ENCODE measurements around the gene GSC. TPM values are rescaled to one million over a fixed set of nuclear protein-coding genes. Genes with fewer than 3 reads are reported as not detected.

Gene GSC
- total RNA-seq, 1 donor from 2014 or later, result not detected

- no peak overlapping the region for H3K27ac Mint-ChIP-seq
Measured at GRCh38 chr14:94774344-94775090, 4.6 kb upstream of the GSC start.

GRCh38 chr14:94773655-94774343, 3.9 kb upstream of the GSC start:
- Mint-ChIP-seq H3K27ac (peak overlapping the region; percentile 80), H3K9me3 (ENCODE audit: low read depth) (no peaks in the 10 kb centered on the region), H3K27me3 (peaks cover 96% of the 10 kb centered on the region), H3K4me1 (ENCODE audit: low read depth) (peaks cover 6% of the 10 kb centered on the region), H3K36me3 (ENCODE audit: insufficient read depth) (no peaks in the 10 kb centered on the region), H3K4me3 (ENCODE audit: low read depth) (no peak overlapping the region)
- no peak for TF ChIP-seq CTCF (IDR thresholded peaks at IDR 0.05; ENCODE audit: unreplicated experiment)
- DNase-seq (ENCODE audit: low spot score, unreplicated experiment), result no peak

More at GRCh38 chr14:94774344-94775090, 4.6 kb upstream of the GSC start:
- no peak overlapping the region for H3K4me3 Mint-ChIP-seq (ENCODE audit: low read depth)
- DNase-seq (ENCODE audit: low spot score, unreplicated experiment), result no peak
- no peak for TF ChIP-seq CTCF (IDR thresholded peaks at IDR 0.05; ENCODE audit: unreplicated experiment)
- no peaks in the 10 kb centered on the region for H3K36me3 Mint-ChIP-seq (ENCODE audit: insufficient read depth)
- H3K4me1 Mint-ChIP-seq (ENCODE audit: low read depth), result peaks cover 4% of the 10 kb centered on the region
- no peaks in the 10 kb centered on the region for H3K9me3 Mint-ChIP-seq (ENCODE audit: low read depth)
- peaks cover 96% of the 10 kb centered on the region for H3K27me3 Mint-ChIP-seq

GRCh38 chr14:94773061-94773648, 3.2 kb upstream of the GSC start:
- H3K4me1 Mint-ChIP-seq (ENCODE audit: low read depth), result peaks cover 9% of the 10 kb centered on the region
- no peak overlapping the region for H3K4me3 Mint-ChIP-seq (ENCODE audit: low read depth)
- no peaks in the 10 kb centered on the region for H3K36me3 Mint-ChIP-seq (ENCODE audit: insufficient read depth)
- H3K27ac Mint-ChIP-seq, result peak overlapping the region; percentile 80
- TF ChIP-seq CTCF (IDR thresholded peaks at IDR 0.05; ENCODE audit: unreplicated experiment), result no peak
- DNase-seq (ENCODE audit: low spot score, unreplicated experiment), result no peak
- peaks cover 94% of the 10 kb centered on the region for H3K27me3 Mint-ChIP-seq
- no peaks in the 10 kb centered on the region for H3K9me3 Mint-ChIP-seq (ENCODE audit: low read depth)

- no peaks in the 10 kb centered on the region for H3K9me3 Mint-ChIP-seq (ENCODE audit: low read depth)
- DNase-seq (ENCODE audit: low spot score, unreplicated experiment), result no peak
- no peak overlapping the region for H3K4me3 Mint-ChIP-seq (ENCODE audit: low read depth)
- H3K27me3 Mint-ChIP-seq, result peaks cover 94% of the 10 kb centered on the region
- peak overlapping the region; percentile 74 for H3K27ac Mint-ChIP-seq
- peaks cover 9% of the 10 kb centered on the region for H3K4me1 Mint-ChIP-seq (ENCODE audit: low read depth)
- TF ChIP-seq CTCF (IDR thresholded peaks at IDR 0.05; ENCODE audit: unreplicated experiment), result no peak
- no peaks in the 10 kb centered on the region for H3K36me3 Mint-ChIP-seq (ENCODE audit: insufficient read depth)
Measured at GRCh38 chr14:94772548-94772947, 2.6 kb upstream of the GSC start.

GRCh38 chr14:94771906-94772490, 2.1 kb upstream of the GSC start:
- no peak for DNase-seq (ENCODE audit: low spot score, unreplicated experiment)
- Mint-ChIP-seq H3K4me3 (ENCODE audit: low read depth) (no peak overlapping the region), H3K27me3 (peaks cover 94% of the 10 kb centered on the region), H3K4me1 (ENCODE audit: low read depth) (peaks cover 9% of the 10 kb centered on the region), H3K9me3 (ENCODE audit: low read depth) (no peaks in the 10 kb centered on the region), H3K36me3 (ENCODE audit: insufficient read depth) (no peaks in the 10 kb centered on the region), H3K27ac (no peak overlapping the region)
- no peak for TF ChIP-seq CTCF (IDR thresholded peaks at IDR 0.05; ENCODE audit: unreplicated experiment)

Measured in progenitor cell of endocrine pancreas (in vitro differentiated cells).